Progenitor cell of endocrine pancreas (in vitro differentiated cells): Measurements from ENCODE around the gene CCDC124. TPM values are rescaled to one million over a fixed set of nuclear protein-coding genes. Genes with fewer than 3 reads are reported as not detected.
A peak's percentile ranks its signal among the peaks of the same experiment; 100 is the strongest.
"Not testable (repeated sequence)": the region's sequence is repeated elsewhere in the genome, so short reads cannot be mapped to it uniquely, and the experiment has no call there.

Source experiments
- DNase-seq: peaks from one replicate; pipeline ENCODE4 v3.0.0; 2021; ENCODE audit warnings: low spot score; ENCODE audit not compliant: unreplicated experiment
- H3K27ac Mint-ChIP-seq: 2 replicates; pipeline ENCODE4 v1.8.0; 2021; ENCODE audit warnings: mild to moderate bottlenecking, moderate library complexity, mixed read lengths
- H3K27me3 Mint-ChIP-seq: 2 replicates; pipeline ENCODE4 v1.8.0; 2021; ENCODE audit warnings: mixed read lengths
- H3K36me3 Mint-ChIP-seq: 2 replicates; pipeline ENCODE4 v1.8.0; 2022; ENCODE audit warnings: mixed read lengths; ENCODE audit not compliant: insufficient read depth
- H3K4me1 Mint-ChIP-seq: 2 replicates; pipeline ENCODE4 v1.8.0; 2021; ENCODE audit warnings: low read depth, mixed read lengths
- H3K4me3 Mint-ChIP-seq: 2 replicates; pipeline ENCODE4 v1.8.0; 2021; ENCODE audit warnings: low read depth, mild to moderate bottlenecking, moderate library complexity, mixed read lengths
- H3K9me3 Mint-ChIP-seq: 2 replicates; pipeline ENCODE4 v1.8.0; 2021; ENCODE audit warnings: low read depth, mixed read lengths
- CTCF ChIP-seq: fragments of 200-600 bp; sonication (generic); IDR thresholded peaks from one replicate; pipeline ENCODE4 v1.5.0; 2021; ENCODE audit warnings: antibody characterized with exemption, mild to moderate bottlenecking; ENCODE audit not compliant: unreplicated experiment
- total RNA-seq: library from RNA; stranded (reverse); gene quantifications from 2 replicates; pipeline ENCODE4 v1.2.1, GENCODE V29; 2021

CCDC124 gene
- total RNA-seq, 1 donor from 2014 or later = 84.3 TPM

- H3K36me3 Mint-ChIP-seq = no peaks in the 10 kb centered on the region
- TF ChIP-seq CTCF = no peak
- H3K27me3 Mint-ChIP-seq = no peaks in the 10 kb centered on the region
- no peak overlapping the region for H3K4me3 Mint-ChIP-seq
- no peak for DNase-seq
- H3K4me1 Mint-ChIP-seq = no peaks in the 10 kb centered on the region
- peaks cover 7% of the 10 kb centered on the region for H3K9me3 Mint-ChIP-seq
- H3K27ac Mint-ChIP-seq = no peak overlapping the region
These were observed 21.9 kb upstream of the CCDC124 start for GRCh38 chr19:17910791-17911360.

- Mint-ChIP-seq H3K36me3 (no peaks in the 10 kb centered on the region), H3K4me3 (no peak overlapping the region), H3K27me3 (no peaks in the 10 kb centered on the region), H3K9me3 (peaks cover 4% of the 10 kb centered on the region), H3K27ac (peak overlapping the region; percentile 24), H3K4me1 (peaks cover 5% of the 10 kb centered on the region)
- TF ChIP-seq CTCF = no peak
- no peak for DNase-seq
These were observed 16.7 kb upstream of the CCDC124 start for GRCh38 chr19:17915940-17916593.

GRCh38 chr19:17918151-17918550, 14.7 kb upstream of the CCDC124 start:
- H3K4me1 Mint-ChIP-seq, H3K27me3 Mint-ChIP-seq, DNase-seq, H3K9me3 Mint-ChIP-seq, H3K27ac Mint-ChIP-seq, H3K36me3 Mint-ChIP-seq, H3K4me3 Mint-ChIP-seq: not testable (repeated sequence)

- not testable (repeated sequence) for H3K4me1 Mint-ChIP-seq, H3K9me3 Mint-ChIP-seq, H3K36me3 Mint-ChIP-seq, H3K4me3 Mint-ChIP-seq, H3K27me3 Mint-ChIP-seq, H3K27ac Mint-ChIP-seq, DNase-seq
These were observed 13.7 kb upstream of the CCDC124 start for GRCh38 chr19:17919122-17919521.

GRCh38 chr19:17920527-17920926, 12.3 kb upstream of the CCDC124 start:
- Mint-ChIP-seq H3K36me3 (no peaks in the 10 kb centered on the region), H3K4me1 (peaks cover 7% of the 10 kb centered on the region), H3K27me3 (no peaks in the 10 kb centered on the region), H3K4me3 (no peak overlapping the region), H3K9me3 (no peaks in the 10 kb centered on the region), H3K27ac (no peak overlapping the region)
- TF ChIP-seq CTCF = no peak
- no peak for DNase-seq

- Mint-ChIP-seq H3K4me3 (no peak overlapping the region), H3K9me3 (no peaks in the 10 kb centered on the region), H3K27me3 (peaks cover 9% of the 10 kb centered on the region), H3K27ac (no peak overlapping the region), H3K36me3 (no peaks in the 10 kb centered on the region), H3K4me1 (peaks cover 4% of the 10 kb centered on the region)
- no peak for DNase-seq
- no peak for TF ChIP-seq CTCF
These were observed 10.7 kb upstream of the CCDC124 start for GRCh38 chr19:17922138-17922537.
